Measurements from ENCODE around the gene NSMCE1.
"Not testable (repeated sequence)": the region's sequence is repeated elsewhere in the genome, so short reads cannot be mapped to it uniquely, and the experiment has no call there.

Gene NSMCE1

GRCh38 chr16:27302126-27302525 is 33.6 kb upstream of the NSMCE1 start:
- DNase-seq: no peak

- DNase-seq: no peak
Measured at GRCh38 chr16:27301236-27301861, 32.8 kb upstream of the NSMCE1 start.

DNA sequence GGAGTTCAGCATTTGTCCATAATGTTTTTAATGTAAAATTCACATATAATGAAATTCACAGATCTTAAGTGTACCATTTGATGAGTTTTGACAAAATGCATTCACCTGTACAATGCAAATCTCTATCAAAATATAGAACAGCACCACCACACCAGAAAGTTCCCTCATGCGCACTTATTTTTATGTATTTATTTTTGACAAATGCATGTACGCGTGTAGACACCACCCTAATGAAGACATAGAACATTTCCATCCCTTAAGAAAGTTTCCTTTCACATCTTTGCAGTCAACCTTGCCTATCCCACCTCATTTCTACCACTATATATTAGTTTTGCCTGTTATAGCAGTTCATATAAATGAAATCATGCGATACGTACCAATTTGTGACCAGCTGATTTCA is 29.6 kb upstream of the NSMCE1 start:
- no peak for DNase-seq

DNA sequence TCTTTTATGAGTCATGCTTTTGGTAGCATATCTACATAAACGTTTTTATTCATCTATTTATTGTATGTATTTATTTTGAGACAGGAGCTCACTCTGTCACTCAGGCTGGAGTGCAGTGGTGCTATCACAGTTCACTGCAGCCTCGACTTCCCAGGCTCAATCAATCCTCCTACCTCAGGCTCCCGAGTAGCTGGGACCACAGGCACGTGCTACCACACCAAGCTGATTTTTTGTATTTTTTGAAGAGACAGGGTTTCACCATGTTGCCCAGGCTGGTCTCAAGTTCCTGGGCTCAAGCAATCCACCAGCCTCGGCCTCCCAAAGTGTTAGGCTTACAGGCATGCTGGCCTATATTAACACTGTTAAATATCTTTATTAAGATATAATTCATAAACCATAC is 24.8 kb upstream of the NSMCE1 start:
- peak; percentile 6 for DNase-seq

GRCh38 chr16:27291722-27292240 is 23.2 kb upstream of the NSMCE1 start:
- DNase-seq: peak; percentile 32

DNA sequence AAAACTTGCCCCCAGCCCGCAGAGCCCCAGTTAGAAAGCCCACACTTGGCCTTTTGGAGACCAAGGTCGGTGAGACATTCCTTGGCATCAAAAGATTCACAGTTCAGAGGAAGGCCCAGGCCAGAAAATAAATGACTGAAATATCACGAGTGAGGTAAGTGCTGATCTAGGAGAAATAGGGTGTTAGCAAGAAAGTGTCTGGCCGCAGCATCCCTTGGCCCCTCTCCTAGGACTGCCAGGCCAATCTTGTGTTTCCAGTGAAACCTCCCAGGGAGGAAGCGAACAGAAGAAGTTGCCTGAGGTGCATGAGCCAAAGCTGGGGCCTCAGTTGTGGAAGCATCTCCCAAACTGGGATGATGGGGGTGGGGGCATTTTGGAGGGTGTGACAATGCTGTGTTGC is 22.5 kb upstream of the NSMCE1 start:
- DNase-seq: peak; percentile 39

- DNase-seq: peak; percentile 24
Measured at GRCh38 chr16:27290562-27290961, 22.0 kb upstream of the NSMCE1 start.

- DNase-seq: peak; percentile 7
Measured at GRCh38 chr16:27289669-27290068, 21.1 kb upstream of the NSMCE1 start.

DNA sequence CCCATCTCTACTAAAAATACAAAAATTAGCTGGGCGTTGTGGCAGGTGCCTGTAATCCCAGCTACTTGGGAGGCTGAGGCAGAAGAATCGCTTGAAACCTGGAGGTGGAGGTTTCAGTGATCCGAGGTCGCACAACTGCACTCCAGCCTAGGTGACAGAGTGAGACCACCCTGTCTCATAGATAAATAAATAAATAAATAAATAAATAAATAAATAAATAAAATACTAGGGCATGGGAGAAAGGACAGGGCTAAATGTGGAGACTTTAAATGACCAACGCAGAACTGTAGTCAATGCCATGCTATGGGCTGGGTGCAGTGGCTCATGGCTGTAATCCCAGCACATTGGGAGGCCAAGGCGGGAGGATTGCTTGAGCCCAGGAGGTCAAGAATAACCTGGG is 19.7 kb upstream of the NSMCE1 start:
- DNase-seq: not testable (repeated sequence)

DNA sequence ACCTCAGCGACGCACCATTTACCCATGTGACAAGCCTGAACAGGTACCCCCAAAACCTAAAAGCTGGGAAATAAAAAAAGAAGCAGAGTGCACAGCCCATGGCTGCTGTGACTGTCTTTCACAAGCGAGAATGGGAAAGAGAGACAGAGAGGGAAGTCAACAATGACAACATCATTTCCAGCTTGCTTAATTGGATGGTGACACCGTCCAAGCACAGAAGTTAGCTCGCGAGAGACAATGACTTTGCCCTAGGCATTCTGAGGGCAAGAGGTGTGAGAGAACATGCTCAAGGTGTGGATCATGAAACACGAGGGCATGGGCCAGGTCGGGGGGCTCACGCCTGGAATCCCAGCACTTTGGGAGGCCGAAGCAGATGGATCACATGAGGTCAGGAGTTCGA is 19.3 kb upstream of the NSMCE1 start:
- DNase-seq: peak; percentile 7

DNA sequence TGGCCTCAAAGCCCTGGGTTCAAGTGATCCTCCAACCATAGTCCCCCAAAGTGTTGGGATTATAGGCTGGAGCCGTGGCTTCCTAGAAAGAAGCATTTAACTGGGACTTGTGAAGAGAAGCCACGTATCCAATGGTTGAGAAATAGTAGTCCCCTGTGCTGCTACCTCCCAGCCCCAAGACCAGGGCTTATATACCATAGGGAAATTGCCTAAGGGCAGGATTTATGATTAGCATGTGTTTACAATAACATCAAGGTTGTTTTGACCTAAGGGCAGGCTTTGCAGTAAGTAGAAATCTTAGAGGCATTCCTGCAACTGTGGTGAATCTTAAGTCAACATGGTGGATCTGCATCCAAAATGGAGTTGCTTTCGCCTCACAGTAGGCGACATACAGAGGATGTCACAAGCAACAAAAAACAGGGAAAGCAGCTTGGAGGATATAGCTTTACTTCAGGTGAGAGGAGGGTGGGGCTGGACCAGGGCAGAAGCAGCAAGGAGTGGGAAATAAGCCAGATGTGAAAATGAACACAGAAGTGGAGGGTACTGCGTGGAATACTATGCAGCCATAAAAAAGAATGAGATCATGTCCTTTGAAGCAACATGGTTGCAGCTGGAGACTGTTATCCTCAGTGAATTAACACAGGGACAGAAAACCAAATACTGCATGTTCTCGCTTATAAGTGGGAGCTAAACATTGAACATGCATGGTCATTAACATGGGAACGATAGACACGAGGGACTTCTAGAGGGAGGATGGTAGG is 18.7 kb upstream of the NSMCE1 start:
- peak; percentile 16 for DNase-seq

DNA sequence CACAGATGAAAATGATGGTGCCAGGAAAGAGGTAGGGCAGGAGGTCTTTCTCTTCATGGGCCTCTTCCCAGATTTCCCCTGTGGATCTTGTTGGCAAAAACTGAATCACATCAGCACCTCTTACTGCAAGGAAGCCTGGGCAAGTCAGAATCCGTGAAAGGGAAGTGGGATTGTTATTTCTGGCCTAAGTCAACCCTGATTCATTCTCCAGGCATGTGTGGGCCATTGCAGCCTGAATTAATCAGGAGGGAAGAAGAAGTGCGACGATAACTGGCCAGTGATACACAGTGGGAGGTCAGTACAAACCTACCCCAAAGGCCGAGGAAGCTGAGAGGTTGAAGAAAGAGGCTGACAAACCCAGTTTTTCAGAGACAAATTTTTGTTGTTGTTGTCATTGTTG is 17.9 kb upstream of the NSMCE1 start:
- peak; percentile 56 for DNase-seq

DNA sequence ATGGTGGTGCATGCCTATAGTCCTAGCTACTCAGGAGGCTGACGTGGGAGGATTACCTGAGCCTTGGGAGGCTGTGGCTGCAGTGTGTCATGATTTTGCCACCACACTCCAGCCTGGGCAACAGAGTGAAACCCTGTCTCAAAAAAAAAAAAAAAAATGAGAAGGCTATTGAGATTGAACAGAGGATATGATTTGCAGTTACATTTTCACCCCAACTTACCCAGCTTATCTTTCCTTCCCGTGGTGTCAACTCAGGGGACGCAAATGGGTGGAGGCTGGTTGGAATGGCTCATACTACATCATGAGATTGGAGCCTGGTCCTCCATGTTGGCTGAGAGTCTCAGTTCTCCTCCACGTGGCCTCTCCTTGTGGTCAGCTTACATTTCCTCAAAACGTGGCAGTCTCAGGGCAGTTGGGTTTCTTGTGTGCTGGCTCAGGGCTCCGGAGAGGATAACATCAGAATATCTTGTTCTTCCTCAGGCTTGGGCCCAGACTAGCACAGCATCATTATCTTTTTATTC is 17.2 kb upstream of the NSMCE1 start:
- DNase-seq: no peak

GRCh38 chr16:27284865-27285675 is 16.5 kb upstream of the NSMCE1 start:
- no peak for DNase-seq

DNA sequence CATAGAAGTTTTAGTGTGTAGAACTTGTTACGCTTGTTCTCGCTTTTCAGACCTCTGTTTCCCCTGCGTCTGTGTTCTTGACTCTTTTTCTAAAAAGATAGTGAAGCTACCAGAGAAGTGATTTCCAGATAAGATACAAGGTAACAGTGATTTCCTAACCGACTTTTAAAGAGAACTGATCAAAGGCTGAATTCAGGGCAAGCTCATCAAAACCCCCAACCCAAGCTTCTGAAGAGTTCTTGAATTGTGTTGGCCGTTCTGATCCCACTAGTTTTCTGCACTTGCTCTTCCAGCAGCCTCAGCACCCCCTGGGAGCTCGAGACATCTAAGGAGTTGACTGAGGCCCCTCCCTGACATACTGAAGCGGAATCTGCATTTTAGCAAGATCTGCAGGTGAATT is 12.7 kb upstream of the NSMCE1 start:
- peak; percentile 34 for DNase-seq

GRCh38 chr16:27275394-27275793 is 6.8 kb upstream of the NSMCE1 start:
- DNase-seq: no peak

DNA sequence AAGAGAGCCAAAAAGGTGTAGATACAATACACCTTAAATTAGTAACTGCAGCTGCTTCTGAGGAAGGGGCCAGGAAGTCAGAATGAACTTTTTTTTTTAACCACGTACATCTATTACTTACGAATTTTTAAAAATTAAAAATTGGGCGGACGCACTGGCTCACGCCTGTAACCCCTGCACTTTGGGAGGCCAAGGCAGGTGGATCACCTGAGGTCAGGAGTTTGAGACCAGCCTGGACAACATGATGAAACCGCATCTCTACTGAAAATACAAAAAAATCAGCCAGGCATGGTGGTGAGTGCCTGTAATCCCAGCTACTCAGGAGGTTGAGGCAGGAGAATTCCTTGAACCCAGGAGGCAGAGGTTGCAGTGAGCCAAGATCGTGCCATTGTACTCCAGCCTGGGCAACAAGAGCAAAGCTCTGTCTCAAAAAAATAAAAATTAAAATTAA is 5.9 kb upstream of the NSMCE1 start:
- DNase-seq: not testable (repeated sequence)

DNA sequence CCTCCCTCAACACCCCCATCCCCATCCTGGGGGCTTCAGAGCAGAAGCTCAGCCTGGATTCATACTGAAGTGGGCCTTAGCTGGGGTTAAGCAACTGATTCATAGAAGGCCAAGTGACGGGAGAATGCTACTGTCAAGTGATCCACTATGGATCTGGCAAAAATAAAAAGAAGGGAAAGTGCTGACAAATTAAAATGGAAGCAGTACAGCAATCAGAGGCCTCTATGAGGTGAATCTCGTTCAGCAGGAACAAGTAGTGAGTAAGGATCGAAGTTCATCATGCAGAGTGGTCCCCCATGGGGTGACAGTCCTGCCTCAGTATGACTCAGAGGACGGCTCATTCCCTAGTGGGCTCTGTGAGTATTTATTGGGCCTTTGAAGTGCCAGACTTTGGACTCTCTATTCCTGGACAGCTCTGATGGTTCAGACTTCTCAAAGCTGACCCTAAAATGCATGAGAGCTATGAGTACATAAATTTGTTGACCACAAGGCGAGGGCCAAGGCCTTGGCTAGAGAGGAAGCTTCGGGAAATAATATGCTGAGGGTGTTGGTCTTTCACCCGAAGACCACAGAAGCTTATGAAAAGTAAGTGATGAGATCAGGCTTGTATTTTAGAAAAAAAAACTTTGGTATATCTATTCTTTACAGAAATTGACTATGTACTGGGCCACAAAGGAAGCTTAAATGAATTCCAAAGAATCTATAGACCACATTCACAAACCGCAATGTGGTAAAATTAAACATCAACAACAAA is 5.3 kb upstream of the NSMCE1 start:
- peak; percentile 61 for DNase-seq

DNA sequence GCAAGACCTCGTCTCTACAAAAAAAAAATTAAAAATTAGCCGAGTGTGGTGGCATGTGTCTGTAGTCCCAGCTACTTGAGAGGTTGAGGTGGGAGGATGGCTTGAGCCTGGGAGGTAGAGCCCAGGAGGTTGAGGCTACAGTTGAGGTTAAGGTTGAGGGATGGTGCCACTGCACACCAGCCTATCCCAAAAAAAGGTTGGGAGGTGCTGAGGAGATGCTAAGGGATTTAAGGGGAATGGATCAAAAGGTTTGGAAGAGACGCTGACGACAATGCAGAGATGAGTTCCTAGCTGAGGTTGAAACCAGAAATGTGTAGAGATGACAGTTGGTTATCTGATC is 4.7 kb upstream of the NSMCE1 start:
- DNase-seq: no peak

DNA sequence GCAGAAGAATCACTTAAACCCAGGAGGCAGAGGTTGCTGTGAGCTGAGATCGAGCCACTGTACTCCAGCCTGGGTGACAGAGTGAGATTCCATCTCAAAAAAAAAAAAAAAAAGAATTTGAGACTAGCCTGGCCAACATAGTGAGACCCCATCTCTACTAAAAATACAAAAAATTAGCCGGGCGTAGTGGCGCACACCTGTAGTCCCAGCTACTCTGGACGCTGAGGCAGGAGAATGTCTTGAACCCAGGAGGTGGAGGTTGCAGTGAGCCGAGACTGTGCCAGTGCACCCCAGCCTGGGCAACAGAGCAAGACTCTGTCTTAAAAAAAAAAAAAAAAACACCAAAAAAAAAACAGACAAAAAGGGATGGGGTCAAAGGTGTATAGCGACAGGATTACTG is 4.1 kb upstream of the NSMCE1 start:
- DNase-seq: not testable (repeated sequence)

GRCh38 chr16:27272076-27272475 is 3.5 kb upstream of the NSMCE1 start:
- no peak for DNase-seq

GRCh38 chr16:27270349-27270748 is 1.8 kb upstream of the NSMCE1 start:
- DNase-seq: no peak
